Loucy (cell line): Measurements from ENCODE around the gene PALLD.

Source experiments
- H2AFZ ChIP-seq: fragments of 200-600 bp; sonication (generic); 2 replicates; pipeline ENCODE4 v1.6.0; 2016; ENCODE audit warnings: antibody characterized with exemption, mild to moderate bottlenecking, low read length, moderate library complexity
- H3F3A ChIP-seq: fragments of 200-600 bp; 2 replicates; pipeline ENCODE4 v1.6.0; 2016; ENCODE audit warnings: antibody characterized with exemption, low read depth, mild to moderate bottlenecking
- H3K27me3 ChIP-seq: fragments of 200-600 bp; sonication (generic); 2 replicates; pipeline ENCODE4 v1.6.1; 2014; ENCODE audit warnings: low read length, mild to moderate bottlenecking; ENCODE audit not compliant: insufficient read depth, poor library complexity, severe bottlenecking
- H3K36me3 ChIP-seq: fragments of 200-600 bp; sonication (generic); 2 replicates; pipeline ENCODE4 v1.6.1; 2016; ENCODE audit warnings: low read length; ENCODE audit not compliant: insufficient read depth
- H3K4me1 ChIP-seq: fragments of 200-600 bp; sonication (generic); 2 replicates; pipeline ENCODE4 v1.5.1; 2014; ENCODE audit warnings: low read length, mild to moderate bottlenecking; ENCODE audit not compliant: insufficient read depth, poor library complexity, severe bottlenecking
- H3K4me2 ChIP-seq: fragments of 200-600 bp; sonication (generic); 2 replicates; pipeline ENCODE4 v1.6.0; 2014; ENCODE audit warnings: antibody characterized with exemption, low read length, low read depth, mild to moderate bottlenecking; ENCODE audit not compliant: poor library complexity, severe bottlenecking
- H3K4me3 ChIP-seq: fragments of 200-600 bp; sonication (generic); 2 replicates; pipeline ENCODE4 v1.5.1; 2014; ENCODE audit warnings: low read length, mild to moderate bottlenecking, mixed read lengths; ENCODE audit not compliant: poor library complexity, severe bottlenecking
- H3K79me2 ChIP-seq: fragments of 200-600 bp; sonication (generic); 2 replicates; pipeline ENCODE4 v1.6.1; 2014; ENCODE audit warnings: low read length; ENCODE audit not compliant: insufficient read depth
- H3K9ac ChIP-seq: fragments of 200-600 bp; sonication (generic); 2 replicates; pipeline ENCODE4 v1.6.0; 2014; ENCODE audit warnings: mild to moderate bottlenecking, low read depth, low read length, moderate library complexity; ENCODE audit not compliant: poor library complexity, severe bottlenecking
- H3K9me2 ChIP-seq: fragments of 200-600 bp; sonication (generic); replicated peaks from 2 replicates; pipeline ENCODE4 v1.6.1; 2016; ENCODE audit warnings: low read depth, low read length, mixed read lengths
- H3K9me3 ChIP-seq: fragments of 200-600 bp; sonication (generic); 2 replicates; pipeline ENCODE4 v1.6.1; 2014; ENCODE audit warnings: mild to moderate bottlenecking, antibody characterized with exemption, low read length, low read depth; ENCODE audit not compliant: insufficient read depth
- H4K20me1 ChIP-seq: fragments of 200-600 bp; sonication (generic); 2 replicates; pipeline ENCODE4 v1.6.0; 2014; ENCODE audit warnings: antibody characterized with exemption, low read length, mild to moderate bottlenecking; ENCODE audit not compliant: insufficient read depth, poor library complexity, severe bottlenecking
- EZH2phosphoT487 ChIP-seq: fragments of 200-600 bp; IDR thresholded peaks from 2 replicates; pipeline ENCODE4 v1.6.1; 2018; ENCODE audit warnings: antibody characterized with exemption, mild to moderate bottlenecking, moderate library complexity, borderline replicate concordance
- TF ChIP-seq, protein P1 (sequence below): fragments of 200-600 bp; sonication (generic); conservative IDR thresholded peaks from 2 replicates; pipeline ENCODE4 v1.5.1; 2014; ENCODE audit warnings: mild to moderate bottlenecking, antibody characterized with exemption, low read length

Gene PALLD

GRCh38 chr4:168784786-168785461 lies 288.1 kb downstream of the PALLD start:
- no peak for TF ChIP-seq EZH2phosphoT487
- TF ChIP-seq, protein P1, sequence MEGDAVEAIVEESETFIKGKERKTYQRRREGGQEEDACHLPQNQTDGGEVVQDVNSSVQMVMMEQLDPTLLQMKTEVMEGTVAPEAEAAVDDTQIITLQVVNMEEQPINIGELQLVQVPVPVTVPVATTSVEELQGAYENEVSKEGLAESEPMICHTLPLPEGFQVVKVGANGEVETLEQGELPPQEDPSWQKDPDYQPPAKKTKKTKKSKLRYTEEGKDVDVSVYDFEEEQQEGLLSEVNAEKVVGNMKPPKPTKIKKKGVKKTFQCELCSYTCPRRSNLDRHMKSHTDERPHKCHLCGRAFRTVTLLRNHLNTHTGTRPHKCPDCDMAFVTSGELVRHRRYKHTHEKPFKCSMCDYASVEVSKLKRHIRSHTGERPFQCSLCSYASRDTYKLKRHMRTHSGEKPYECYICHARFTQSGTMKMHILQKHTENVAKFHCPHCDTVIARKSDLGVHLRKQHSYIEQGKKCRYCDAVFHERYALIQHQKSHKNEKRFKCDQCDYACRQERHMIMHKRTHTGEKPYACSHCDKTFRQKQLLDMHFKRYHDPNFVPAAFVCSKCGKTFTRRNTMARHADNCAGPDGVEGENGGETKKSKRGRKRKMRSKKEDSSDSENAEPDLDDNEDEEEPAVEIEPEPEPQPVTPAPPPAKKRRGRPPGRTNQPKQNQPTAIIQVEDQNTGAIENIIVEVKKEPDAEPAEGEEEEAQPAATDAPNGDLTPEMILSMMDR = no peak
- no peak overlapping the region for H2AFZ ChIP-seq
- H3K27me3 ChIP-seq = no peaks in the 10 kb centered on the region
- no peaks in the 10 kb centered on the region for H3K36me3 ChIP-seq
- no peak overlapping the region for H3K4me3 ChIP-seq
- no peaks in the 10 kb centered on the region for H3F3A ChIP-seq
- H3K9me2 ChIP-seq = no peaks in the 10 kb centered on the region
- no peak overlapping the region for H3K9ac ChIP-seq
- H3K4me2 ChIP-seq = no peak overlapping the region
- no peaks in the 10 kb centered on the region for H4K20me1 ChIP-seq
- H3K4me1 ChIP-seq = no peaks in the 10 kb centered on the region
- no peaks in the 10 kb centered on the region for H3K79me2 ChIP-seq
- no peaks in the 10 kb centered on the region for H3K9me3 ChIP-seq

- no peaks in the 10 kb centered on the region for H3K4me1 ChIP-seq
- no peaks in the 10 kb centered on the region for H3K9me2 ChIP-seq
- no peak overlapping the region for H2AFZ ChIP-seq
- no peaks in the 10 kb centered on the region for H3K27me3 ChIP-seq
- no peaks in the 10 kb centered on the region for H3F3A ChIP-seq
- H3K4me2 ChIP-seq = no peak overlapping the region
- H3K9ac ChIP-seq = no peak overlapping the region
- H3K4me3 ChIP-seq = no peak overlapping the region
- H3K36me3 ChIP-seq = no peaks in the 10 kb centered on the region
- no peaks in the 10 kb centered on the region for H3K9me3 ChIP-seq
- TF ChIP-seq, protein P1 = no peak
- TF ChIP-seq EZH2phosphoT487 = no peak
- H3K79me2 ChIP-seq = no peaks in the 10 kb centered on the region
- no peaks in the 10 kb centered on the region for H4K20me1 ChIP-seq
Observed at GRCh38 chr4:168787334-168787733, 290.5 kb downstream of the PALLD start.

GRCh38 chr4:168787801-168788595 lies 291.1 kb downstream of the PALLD start:
- no peaks in the 10 kb centered on the region for H3K9me2 ChIP-seq
- H2AFZ ChIP-seq = no peak overlapping the region
- H3K79me2 ChIP-seq = no peaks in the 10 kb centered on the region
- no peak overlapping the region for H3K4me3 ChIP-seq
- H3F3A ChIP-seq = no peaks in the 10 kb centered on the region
- H3K27me3 ChIP-seq = no peaks in the 10 kb centered on the region
- H3K36me3 ChIP-seq = no peaks in the 10 kb centered on the region
- H4K20me1 ChIP-seq = no peaks in the 10 kb centered on the region
- no peaks in the 10 kb centered on the region for H3K9me3 ChIP-seq
- no peak overlapping the region for H3K9ac ChIP-seq
- TF ChIP-seq EZH2phosphoT487 = no peak
- TF ChIP-seq, protein P1 = no peak
- no peaks in the 10 kb centered on the region for H3K4me1 ChIP-seq
- H3K4me2 ChIP-seq = no peak overlapping the region
